ENCODE results near the gene SCO2. TPM values are rescaled to one million over a fixed set of nuclear protein-coding genes. Genes with fewer than 3 reads are reported as not detected.

SCO2 gene
- total and polyA plus RNA-seq, 2 of the 13 experiments (the other 11 are each of a cell fraction or from before 2014, with no cell fraction given), result 0.32 to 3.7 TPM

- TF ChIP-seq SAP130 (CRISPR knock-in tag; IDR thresholded peaks at IDR 0.05; ENCODE audit: low read depth) (peak; percentile 56), BCLAF1 (IDR thresholded peaks at IDR 0.05) (no peak), UBTF (CRISPR knock-in tag; IDR thresholded peaks at IDR 0.05) (peak; percentile 49; the same call in 1 of the 2 replicates), SIN3A (IDR thresholded peaks at IDR 0.05; ENCODE audit: borderline replicate concordance, low read depth, low read length) (peak; percentile 32; the same call in 1 of the 2 replicates), GMEB2 (CRISPR knock-in tag; IDR thresholded peaks at IDR 0.05; ENCODE audit: low read depth) (no peak), ZNF451 (CRISPR knock-in tag; IDR thresholded peaks at IDR 0.05) (no peak), PAX8 (CRISPR knock-in tag; IDR thresholded peaks at IDR 0.05; ENCODE audit: borderline replicate concordance) (no peak), CBX2 (IDR thresholded peaks at IDR 0.05; ENCODE audit: low read depth, low read length) (no peak), CBX2 (CRISPR knock-in tag; IDR thresholded peaks at IDR 0.05; ENCODE audit: low read depth) (no peak), CSRNP1 (CRISPR knock-in tag; IDR thresholded peaks at IDR 0.05) (0 out of 2 replicates have a peak, but pooled peaks have one; percentile 2), GABPB1 (CRISPR knock-in tag; IDR thresholded peaks at IDR 0.05) (peak; percentile 68; the same call in 1 of the 2 replicates), FOSL2 (CRISPR knock-in tag; IDR thresholded peaks at IDR 0.05) (no peak), MIER2 (CRISPR knock-in tag; IDR thresholded peaks at IDR 0.05) (no peak), ZNF552 (CRISPR knock-in tag; IDR thresholded peaks at IDR 0.05; ENCODE audit: borderline replicate concordance) (no peak), ZBTB7B (CRISPR knock-in tag; IDR thresholded peaks at IDR 0.05) (0 out of 2 replicates have a peak, but pooled peaks have one; percentile 18), GZF1 (CRISPR knock-in tag; IDR thresholded peaks at IDR 0.05) (0 out of 2 replicates have a peak, but pooled peaks have one; percentile 26), MYNN (CRISPR knock-in tag; IDR thresholded peaks at IDR 0.05; ENCODE audit: low read depth) (no peak)
Measured at GRCh38 chr22:50481440-50482106, 43.8 kb downstream of the SCO2 start, which contains the start of gene ADM2 (continued).

Data from HepG2 (cell line).